Activated CD8-positive, alpha-beta T cell treated with anti-CD3 and anti-CD28 coated beads for 36 hours (primary cell): ENCODE results near the gene PCDH18. TPM values are rescaled to one million over a fixed set of nuclear protein-coding genes. Genes with fewer than 3 reads are reported as not detected.
A peak's percentile ranks its signal among the peaks of the same experiment; 100 is the strongest.

Experiments used
- ATAC-seq: fragments of 200-7000 bp; cut with Tn5 transposase; one replicate; pipeline ENCODE4 v1.10.0; 2021; ENCODE audit warnings: mild to moderate bottlenecking, moderate library complexity
- CTCF ChIA-PET: fragments of 350-600 bp; sonication (Branson Sonifier 250); formaldehyde crosslinking; loops from one replicate; lab custom pipeline; 2021; ENCODE audit warnings: antibody characterized with exemption; lab: Charles Lee
- POLR2A ChIA-PET: fragments of 350-600 bp; sonication (Branson Sonifier 250); formaldehyde crosslinking; loops from one replicate; lab custom pipeline; 2021; ENCODE audit warnings: antibody characterized with exemption; lab: Charles Lee
- DNase-seq: peaks from one replicate; pipeline ENCODE4 v3.0.0-alpha.2; 2020
- H3K27ac Mint-ChIP-seq: one replicate; pipeline ENCODE4 v1.8.0; 2021; ENCODE audit warnings: mild to moderate bottlenecking, mixed read lengths
- H3K27me3 Mint-ChIP-seq: one replicate; pipeline ENCODE4 v1.8.0; 2021; ENCODE audit warnings: mixed read lengths
- H3K36me3 Mint-ChIP-seq: one replicate; pipeline ENCODE4 v1.8.0; 2021; ENCODE audit warnings: low read depth, mixed read lengths
- H3K4me1 Mint-ChIP-seq: one replicate; pipeline ENCODE4 v1.8.0; 2021; ENCODE audit warnings: low read depth, mixed read lengths
- H3K4me3 Mint-ChIP-seq: one replicate; pipeline ENCODE4 v1.8.0; 2021; ENCODE audit warnings: mild to moderate bottlenecking, moderate library complexity, mixed read lengths
- H3K9me3 Mint-ChIP-seq: one replicate; pipeline ENCODE4 v1.8.0; 2021; ENCODE audit warnings: mixed read lengths
- intact Hi-C: fragments of 100-400 bp; cut with micrococcal nuclease; formaldehyde crosslinking; loops from one replicate; pipeline ENCODE4 v1.10.0; 2022
- total RNA-seq, 2 experiments: library from RNA; stranded (reverse); gene quantifications; one replicate each; pipeline ENCODE4 v1.2.3, GENCODE V29; 2021
- TF ChIP-seq, protein P1 (sequence below): fragments of 200-600 bp; IDR thresholded peaks from one replicate; pipeline ENCODE4 v1.8.0; 2022; ENCODE audit warnings: antibody characterized with exemption, mild to moderate bottlenecking

Gene PCDH18, protein sequence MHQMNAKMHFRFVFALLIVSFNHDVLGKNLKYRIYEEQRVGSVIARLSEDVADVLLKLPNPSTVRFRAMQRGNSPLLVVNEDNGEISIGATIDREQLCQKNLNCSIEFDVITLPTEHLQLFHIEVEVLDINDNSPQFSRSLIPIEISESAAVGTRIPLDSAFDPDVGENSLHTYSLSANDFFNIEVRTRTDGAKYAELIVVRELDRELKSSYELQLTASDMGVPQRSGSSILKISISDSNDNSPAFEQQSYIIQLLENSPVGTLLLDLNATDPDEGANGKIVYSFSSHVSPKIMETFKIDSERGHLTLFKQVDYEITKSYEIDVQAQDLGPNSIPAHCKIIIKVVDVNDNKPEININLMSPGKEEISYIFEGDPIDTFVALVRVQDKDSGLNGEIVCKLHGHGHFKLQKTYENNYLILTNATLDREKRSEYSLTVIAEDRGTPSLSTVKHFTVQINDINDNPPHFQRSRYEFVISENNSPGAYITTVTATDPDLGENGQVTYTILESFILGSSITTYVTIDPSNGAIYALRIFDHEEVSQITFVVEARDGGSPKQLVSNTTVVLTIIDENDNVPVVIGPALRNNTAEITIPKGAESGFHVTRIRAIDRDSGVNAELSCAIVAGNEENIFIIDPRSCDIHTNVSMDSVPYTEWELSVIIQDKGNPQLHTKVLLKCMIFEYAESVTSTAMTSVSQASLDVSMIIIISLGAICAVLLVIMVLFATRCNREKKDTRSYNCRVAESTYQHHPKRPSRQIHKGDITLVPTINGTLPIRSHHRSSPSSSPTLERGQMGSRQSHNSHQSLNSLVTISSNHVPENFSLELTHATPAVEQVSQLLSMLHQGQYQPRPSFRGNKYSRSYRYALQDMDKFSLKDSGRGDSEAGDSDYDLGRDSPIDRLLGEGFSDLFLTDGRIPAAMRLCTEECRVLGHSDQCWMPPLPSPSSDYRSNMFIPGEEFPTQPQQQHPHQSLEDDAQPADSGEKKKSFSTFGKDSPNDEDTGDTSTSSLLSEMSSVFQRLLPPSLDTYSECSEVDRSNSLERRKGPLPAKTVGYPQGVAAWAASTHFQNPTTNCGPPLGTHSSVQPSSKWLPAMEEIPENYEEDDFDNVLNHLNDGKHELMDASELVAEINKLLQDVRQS
- not detected for total RNA-seq

DNA sequence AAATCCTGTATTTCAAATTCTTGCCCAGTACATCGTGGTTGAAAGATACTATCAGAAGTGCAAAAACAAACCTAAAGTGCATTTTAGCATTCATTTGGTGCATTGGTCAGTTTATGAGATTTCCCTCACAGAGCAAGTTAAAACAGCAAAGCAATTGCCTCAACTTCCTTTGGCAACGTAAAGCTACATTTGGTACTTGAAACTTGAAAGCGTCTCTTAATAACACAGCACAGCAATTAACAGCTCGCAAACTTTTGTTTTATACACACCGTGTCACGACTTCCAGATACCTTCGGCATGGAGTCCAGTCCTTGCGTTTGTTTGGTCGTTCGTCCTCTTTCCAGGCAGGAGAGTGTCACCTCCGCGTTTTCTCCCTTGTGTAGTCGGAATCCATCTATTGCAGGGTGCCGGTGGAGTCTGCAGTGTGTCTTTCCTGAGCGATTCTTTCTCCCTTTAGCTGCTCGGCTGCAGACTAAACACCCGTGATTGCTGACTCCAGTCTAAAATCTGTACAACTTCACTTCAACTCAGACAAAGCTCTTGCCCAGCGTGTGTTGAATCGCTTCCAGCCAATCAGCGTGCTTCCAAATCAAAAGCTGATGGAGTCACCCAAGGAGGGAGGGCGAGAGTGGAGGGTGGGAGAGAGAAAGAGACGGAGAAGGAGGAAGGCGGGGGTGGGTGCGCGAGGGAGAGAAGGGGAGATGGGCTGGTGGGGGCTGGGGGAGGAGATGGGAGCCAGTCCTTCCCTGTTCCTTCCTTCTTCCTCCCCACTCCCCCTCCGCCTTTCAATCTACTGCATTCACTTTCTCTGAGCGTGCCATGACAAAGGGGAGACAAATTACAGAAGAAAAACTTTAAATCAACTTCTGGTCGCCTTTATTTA is at the start of gene PCDH18:
TSS of gene PCDH18 (minus strand) at position 509 of the 883 bp plus-strand sequence. CDS start at position 103, 406 bp downstream.
- intact Hi-C loops = no loop called here
- ATAC-seq (no peak), DNase-seq (peak; percentile 1)
- POLR2A ChIA-PET = no interaction called here
- no peaks in the 10 kb centered on the region for H3K9me3 Mint-ChIP-seq
- no peak within 1 kb of the TSS for H3K4me3 Mint-ChIP-seq
- TF ChIP-seq, protein P1, sequence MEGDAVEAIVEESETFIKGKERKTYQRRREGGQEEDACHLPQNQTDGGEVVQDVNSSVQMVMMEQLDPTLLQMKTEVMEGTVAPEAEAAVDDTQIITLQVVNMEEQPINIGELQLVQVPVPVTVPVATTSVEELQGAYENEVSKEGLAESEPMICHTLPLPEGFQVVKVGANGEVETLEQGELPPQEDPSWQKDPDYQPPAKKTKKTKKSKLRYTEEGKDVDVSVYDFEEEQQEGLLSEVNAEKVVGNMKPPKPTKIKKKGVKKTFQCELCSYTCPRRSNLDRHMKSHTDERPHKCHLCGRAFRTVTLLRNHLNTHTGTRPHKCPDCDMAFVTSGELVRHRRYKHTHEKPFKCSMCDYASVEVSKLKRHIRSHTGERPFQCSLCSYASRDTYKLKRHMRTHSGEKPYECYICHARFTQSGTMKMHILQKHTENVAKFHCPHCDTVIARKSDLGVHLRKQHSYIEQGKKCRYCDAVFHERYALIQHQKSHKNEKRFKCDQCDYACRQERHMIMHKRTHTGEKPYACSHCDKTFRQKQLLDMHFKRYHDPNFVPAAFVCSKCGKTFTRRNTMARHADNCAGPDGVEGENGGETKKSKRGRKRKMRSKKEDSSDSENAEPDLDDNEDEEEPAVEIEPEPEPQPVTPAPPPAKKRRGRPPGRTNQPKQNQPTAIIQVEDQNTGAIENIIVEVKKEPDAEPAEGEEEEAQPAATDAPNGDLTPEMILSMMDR = no peak
- no peaks in the 10 kb centered on the region for H3K36me3 Mint-ChIP-seq
- no peaks in the 10 kb centered on the region for H3K4me1 Mint-ChIP-seq
- no peaks in the 10 kb centered on the region for H3K27me3 Mint-ChIP-seq
- H3K27ac Mint-ChIP-seq = no peak within 1 kb of the TSS
- CTCF ChIA-PET = no interaction called here

DNA sequence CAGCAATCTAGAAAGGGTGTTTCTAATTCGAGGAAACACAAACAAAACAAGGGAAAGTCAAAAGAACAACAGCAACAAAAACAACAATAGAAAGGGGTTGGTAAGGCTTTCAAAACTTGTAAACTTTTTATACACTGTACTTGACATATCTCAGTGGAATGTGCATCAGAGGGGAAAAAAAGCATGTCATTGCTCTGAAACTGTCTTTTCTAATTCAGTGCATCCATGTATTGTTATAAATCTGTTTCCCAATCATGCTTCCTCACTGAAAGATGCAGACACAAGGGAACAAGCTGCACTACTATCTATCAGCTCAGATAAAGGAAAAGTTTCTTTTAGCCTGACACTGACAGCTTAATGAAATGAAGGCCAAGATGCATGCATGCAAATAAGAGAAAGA is 44.2 kb upstream of the PCDH18 start:
- H3K4me3 Mint-ChIP-seq = no peak overlapping the region
- no peaks in the 10 kb centered on the region for H3K36me3 Mint-ChIP-seq
- H3K27ac Mint-ChIP-seq = no peak overlapping the region
- ChIA-PET CTCF (no interaction called here), POLR2A (no interaction called here)
- H3K4me1 Mint-ChIP-seq = no peaks in the 10 kb centered on the region
- no peaks in the 10 kb centered on the region for H3K9me3 Mint-ChIP-seq
- intact Hi-C loops = no loop called here
- TF ChIP-seq, protein P1 = no peak
- no peak for ATAC-seq
- no peaks in the 10 kb centered on the region for H3K27me3 Mint-ChIP-seq
- DNase-seq = no peak

DNA sequence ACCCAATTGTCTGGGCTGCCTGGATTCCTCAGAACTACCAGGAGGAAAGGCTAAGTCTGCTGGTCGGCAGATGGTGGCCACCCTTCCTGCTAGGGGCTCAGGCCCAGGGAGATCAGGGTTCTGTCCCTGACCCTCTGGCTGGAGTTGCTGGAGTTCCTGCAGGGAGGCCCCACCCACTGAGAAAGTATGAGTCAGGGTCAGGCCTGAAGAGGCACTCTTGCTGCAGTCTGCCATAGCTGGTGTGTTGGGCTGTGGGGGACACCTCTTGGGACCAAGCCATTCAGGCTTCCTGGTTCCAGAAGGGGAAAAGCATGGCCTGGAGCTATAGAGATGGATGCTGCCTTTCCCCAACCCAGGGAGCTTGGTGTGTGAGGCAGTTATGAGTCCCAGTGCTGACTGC is 40.4 kb upstream of the PCDH18 start:
- no peak for ATAC-seq
- intact Hi-C loops = no loop called here
- TF ChIP-seq, protein P1 = no peak
- H3K9me3 Mint-ChIP-seq = peaks cover 5% of the 10 kb centered on the region
- CTCF ChIA-PET = no interaction called here
- DNase-seq = no peak
- no peaks in the 10 kb centered on the region for H3K36me3 Mint-ChIP-seq
- no peak overlapping the region for H3K27ac Mint-ChIP-seq
- no peaks in the 10 kb centered on the region for H3K4me1 Mint-ChIP-seq
- no peak overlapping the region for H3K4me3 Mint-ChIP-seq
- POLR2A ChIA-PET = no interaction called here
- no peaks in the 10 kb centered on the region for H3K27me3 Mint-ChIP-seq

DNA sequence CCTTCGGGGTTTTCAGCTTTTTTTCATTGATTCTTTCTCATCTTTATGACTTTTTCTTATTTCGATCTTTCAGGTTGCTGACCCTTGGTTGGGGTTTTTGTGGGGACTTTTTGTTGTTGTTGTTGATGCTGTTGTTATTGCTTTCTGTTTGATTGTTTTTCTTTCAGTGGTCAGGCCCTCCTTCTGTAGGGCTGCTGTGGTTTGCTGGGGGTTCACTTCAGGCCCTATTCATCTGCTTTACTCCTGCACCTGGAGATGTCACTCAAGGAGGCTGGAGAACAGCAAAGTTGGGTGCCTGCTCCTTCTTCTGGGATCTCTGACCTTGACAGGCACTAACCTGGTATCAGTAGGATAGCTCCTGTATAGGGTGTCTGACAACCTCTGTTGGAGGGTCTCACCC is 39.9 kb upstream of the PCDH18 start:
- TF ChIP-seq, protein P1 = no peak
- H3K27ac Mint-ChIP-seq = no peak overlapping the region
- H3K4me3 Mint-ChIP-seq = no peak overlapping the region
- ATAC-seq (no peak), DNase-seq (no peak)
- no peaks in the 10 kb centered on the region for H3K27me3 Mint-ChIP-seq
- H3K9me3 Mint-ChIP-seq = peaks cover 7% of the 10 kb centered on the region
- ChIA-PET CTCF (no interaction called here), POLR2A (no interaction called here)
- H3K4me1 Mint-ChIP-seq = no peaks in the 10 kb centered on the region
- intact Hi-C loops = no loop called here
- H3K36me3 Mint-ChIP-seq = no peaks in the 10 kb centered on the region
